ENCODE results near the gene GKN2. TPM values are rescaled to one million over a fixed set of nuclear protein-coding genes. Genes with fewer than 3 reads are reported as not detected.
A peak's percentile ranks its signal among the peaks of the same experiment; 100 is the strongest.

Gene GKN2
- total and polyA plus RNA-seq, 2 of the 13 experiments (the other 11 are each of a cell fraction or from before 2014, with no cell fraction given): not detected

- TF ChIP-seq TGIF2 (CRISPR knock-in tag; IDR thresholded peaks at IDR 0.05) (0 out of 2 replicates have a peak, but pooled peaks have one; percentile 22), DMTF1 (CRISPR knock-in tag; IDR thresholded peaks at IDR 0.05) (no peak), SAP130 (CRISPR knock-in tag; IDR thresholded peaks at IDR 0.05; ENCODE audit: low read depth) (peak; percentile 33; the same call in 1 of the 2 replicates), TARDBP (CRISPR knock-in tag; IDR thresholded peaks at IDR 0.05) (0 out of 2 replicates have a peak, but pooled peaks have one; percentile 39), FIP1L1 (IDR thresholded peaks at IDR 0.05; ENCODE audit: borderline replicate concordance, insufficient read depth, low read depth, low read length) (no peak)
Observed at GRCh38 chr2:68943581-68944568, 8.8 kb downstream of the GKN2 start (continued).

GRCh38 chr2:68942827-68943226 is 9.9 kb downstream of the GKN2 start:
- H2AFZ ChIP-seq (ENCODE audit: low read length): no peak overlapping the region
- CTCF ChIA-PET (ENCODE audit: low intra/inter-chr PET ratio, low total read pairs): interaction anchor here (0.9 to 1.7 kb wide), 2 partner anchors 70 to 364 kb away, joined by 3 to 9 read pairs; partner anchors contain the start of gene ANTXR1
- no peaks in the 10 kb centered on the region for H3K79me2 ChIP-seq (ENCODE audit: insufficient read depth, low read length)
- no peak for FAIRE-seq
- 0 out of 2 replicates have a peak, but pooled peaks cover 4% of the 10 kb centered on the region for H3K9me3 ChIP-seq (ENCODE audit: low read length)
- H3K27ac ChIP-seq (ENCODE audit: extremely low read length, insufficient read depth, low read length): no peak overlapping the region
- H3K9ac ChIP-seq (ENCODE audit: insufficient read depth, low read depth, low read length): no peak overlapping the region
- H4K20me1 ChIP-seq (ENCODE audit: insufficient read depth, low read length): no peaks in the 10 kb centered on the region
- no peaks in the 10 kb centered on the region for H3K36me3 ChIP-seq (replicated peaks in 1 of 2; ENCODE audit: control insufficient read depth in 1 of 2, insufficient read depth in 2 of 2, low read length in 2 of 2)
- no peak overlapping the region for H3K4me2 ChIP-seq (ENCODE audit: low read depth, low read length)
- intact Hi-C loops (cut with micrococcal nuclease; ENCODE audit: unreplicated experiment): loop anchor here (1.0 kb wide), 1 partner anchor 364 kb away; no protein-coding TSS in a partner anchor
- no peak for DNase-seq (ENCODE audit: low spot score)
- BruUV-seq (replicated peaks): no TSS peak
- POLR2A ChIA-PET: no interaction called here
- H3K4me1 ChIP-seq (ENCODE audit: insufficient read depth, low read length): peaks cover 18% of the 10 kb centered on the region
- H3K27me3 ChIP-seq (ENCODE audit: control insufficient read depth in 1 of 2, insufficient read depth in 2 of 2, low read length in 2 of 2): no peaks in the 10 kb centered on the region; a peak in 1 of 5 replicates
- no peak for ATAC-seq
- in situ Hi-C loops (cut with HindIII; ENCODE audit: extremely low pct_ligation_motif_present, low pct_unique_long_range_greater_than_20kb): loop anchor here (10.0 kb wide), 1 partner anchor 362 kb away; no protein-coding TSS in a partner anchor
- H3K4me3 ChIP-seq (replicated peaks in 1 of 3; ENCODE audit: insufficient read depth in 1 of 3, low read depth in 2 of 3, low read length in 3 of 3): no peak overlapping the region
- TF ChIP-seq ZNF138 (CRISPR knock-in tag; IDR thresholded peaks at IDR 0.05; ENCODE audit: low read depth) (no peak), ZNF781 (CRISPR knock-in tag; IDR thresholded peaks at IDR 0.05; ENCODE audit: borderline replicate concordance, not compliant biosample characterization) (no peak), ZNF768 (CRISPR knock-in tag; IDR thresholded peaks at IDR 0.05) (no peak), HNF4A (CRISPR knock-in tag; IDR thresholded peaks at IDR 0.05) (no peak), SMARCE1 (IDR thresholded peaks at IDR 0.05; ENCODE audit: borderline replicate concordance) (no peak), LCORL (IDR thresholded peaks at IDR 0.05) (no peak), LCORL (CRISPR knock-in tag; IDR thresholded peaks at IDR 0.05) (no peak), ZNF670 (CRISPR knock-in tag; IDR thresholded peaks at IDR 0.05; ENCODE audit: borderline replicate concordance) (no peak), BRF2 (CRISPR knock-in tag; IDR thresholded peaks at IDR 0.05) (no peak), ZNF547 (CRISPR knock-in tag; IDR thresholded peaks at IDR 0.05) (no peak), STAT5B (CRISPR knock-in tag; IDR thresholded peaks at IDR 0.05) (no peak), MYNN (CRISPR knock-in tag; IDR thresholded peaks at IDR 0.05; ENCODE audit: low read depth) (no peak), ZNF720 (CRISPR knock-in tag; IDR thresholded peaks at IDR 0.05) (no peak), KLF13 (CRISPR knock-in tag; IDR thresholded peaks at IDR 0.05) (no peak), ZNF33A (CRISPR knock-in tag; IDR thresholded peaks at IDR 0.05; ENCODE audit: borderline replicate concordance) (no peak), SIX1 (CRISPR knock-in tag; IDR thresholded peaks at IDR 0.05; ENCODE audit: borderline replicate concordance) (no peak)
